HEK293T (cell line): Measurements from ENCODE around the gene FBXL7.

Experiments used
- LEF1 ChIP-seq: fragments of 450-650 bp; IDR thresholded peaks from 2 replicates; pipeline ENCODE4 v1.6.1; 2017; ENCODE audit warnings: mild to moderate bottlenecking, borderline replicate concordance
- PKNOX1 ChIP-seq: fragments of 450-650 bp; IDR thresholded peaks from 2 replicates; pipeline ENCODE4 v1.6.1; 2016
- SP1 ChIP-seq: fragments of 450-650 bp; IDR thresholded peaks from 2 replicates; pipeline ENCODE4 v1.6.1; 2017
- SUZ12 ChIP-seq: fragments of 450-650 bp; IDR thresholded peaks from 2 replicates; pipeline ENCODE4 v1.6.1; 2016; ENCODE audit warnings: mild to moderate bottlenecking

- no peak for TF ChIP-seq SP1
- TF ChIP-seq SUZ12, result no peak
- TF ChIP-seq LEF1, result no peak
- no peak for TF ChIP-seq PKNOX1
Measured at GRCh38 chr5:15887093-15887492, 387.1 kb downstream of the FBXL7 start.
